Kidney epithelial cell (primary cell): Measurements from ENCODE around the gene ST8SIA6. TPM values are rescaled to one million over a fixed set of nuclear protein-coding genes. Genes with fewer than 3 reads are reported as not detected.

Source experiments
- DNase-seq: peaks from one replicate; pipeline ENCODE4 v3.0.0-alpha.2; 2010; ENCODE audit warnings: low read depth
- H3K27me3 ChIP-seq: 2 replicates; pipeline ENCODE4 v1.6.0; 2011; ENCODE audit warnings: low read length; ENCODE audit not compliant: control insufficient read depth, insufficient read depth
- H3K36me3 ChIP-seq: 2 replicates; pipeline ENCODE4 v1.5.1; 2011; ENCODE audit warnings: low read length; ENCODE audit not compliant: control insufficient read depth, insufficient read depth
- H3K4me3 ChIP-seq: 2 replicates; pipeline ENCODE4 v1.5.1; 2011; ENCODE audit warnings: low read depth, mild to moderate bottlenecking, control low read depth, low read length
- total RNA-seq: library from RNA; depleted of rRNA; stranded (reverse); fragments of >200 nt; gene quantifications from 2 replicates; pipeline ENCODE4 v1.2.3, GENCODE V29; 2015
- TF ChIP-seq, protein P1 (sequence below): IDR thresholded peaks from 2 replicates; pipeline ENCODE4 v1.5.1; 2011; ENCODE audit warnings: mild to moderate bottlenecking, moderate library complexity, low read length, control low read depth, inconsistent platforms; ENCODE audit not compliant: insufficient read depth, poor library complexity, severe bottlenecking

ST8SIA6 gene
- total RNA-seq, 1 donor from 2014 or later: not detected

- H3K36me3 ChIP-seq: no peaks in the 10 kb centered on the region
- TF ChIP-seq, protein P1, sequence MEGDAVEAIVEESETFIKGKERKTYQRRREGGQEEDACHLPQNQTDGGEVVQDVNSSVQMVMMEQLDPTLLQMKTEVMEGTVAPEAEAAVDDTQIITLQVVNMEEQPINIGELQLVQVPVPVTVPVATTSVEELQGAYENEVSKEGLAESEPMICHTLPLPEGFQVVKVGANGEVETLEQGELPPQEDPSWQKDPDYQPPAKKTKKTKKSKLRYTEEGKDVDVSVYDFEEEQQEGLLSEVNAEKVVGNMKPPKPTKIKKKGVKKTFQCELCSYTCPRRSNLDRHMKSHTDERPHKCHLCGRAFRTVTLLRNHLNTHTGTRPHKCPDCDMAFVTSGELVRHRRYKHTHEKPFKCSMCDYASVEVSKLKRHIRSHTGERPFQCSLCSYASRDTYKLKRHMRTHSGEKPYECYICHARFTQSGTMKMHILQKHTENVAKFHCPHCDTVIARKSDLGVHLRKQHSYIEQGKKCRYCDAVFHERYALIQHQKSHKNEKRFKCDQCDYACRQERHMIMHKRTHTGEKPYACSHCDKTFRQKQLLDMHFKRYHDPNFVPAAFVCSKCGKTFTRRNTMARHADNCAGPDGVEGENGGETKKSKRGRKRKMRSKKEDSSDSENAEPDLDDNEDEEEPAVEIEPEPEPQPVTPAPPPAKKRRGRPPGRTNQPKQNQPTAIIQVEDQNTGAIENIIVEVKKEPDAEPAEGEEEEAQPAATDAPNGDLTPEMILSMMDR: no peak
- DNase-seq: no peak
- no peak overlapping the region for H3K4me3 ChIP-seq
- H3K27me3 ChIP-seq: no peaks in the 10 kb centered on the region
Observed at GRCh38 chr10:17396004-17396403, 58.4 kb downstream of the ST8SIA6 start.

DNA sequence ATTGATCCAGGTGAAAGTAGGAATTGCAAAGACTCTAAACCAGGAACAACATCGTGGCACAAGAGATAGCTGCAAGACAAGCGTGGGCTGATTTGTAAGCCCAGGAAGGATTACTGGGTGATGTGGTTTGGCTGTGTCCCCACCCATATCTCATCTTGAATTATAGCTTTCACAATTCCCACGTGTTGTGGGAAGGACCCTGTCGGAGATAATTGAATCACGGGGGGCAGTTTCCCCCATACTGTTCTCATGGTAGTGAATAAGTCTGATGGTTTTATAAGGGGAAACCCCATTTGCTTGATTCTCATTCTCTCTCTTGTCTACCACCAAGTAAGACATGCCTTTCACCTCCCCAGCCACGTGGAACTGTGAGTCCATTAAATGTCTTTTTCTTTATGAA lies 59.5 kb downstream of the ST8SIA6 start:
- H3K27me3 ChIP-seq: no peaks in the 10 kb centered on the region
- no peak for DNase-seq
- no peak overlapping the region for H3K4me3 ChIP-seq
- TF ChIP-seq, protein P1: no peak
- no peaks in the 10 kb centered on the region for H3K36me3 ChIP-seq

- TF ChIP-seq, protein P1: no peak
- Histone ChIP-seq H3K4me3 (no peak overlapping the region), H3K36me3 (no peaks in the 10 kb centered on the region), H3K27me3 (no peaks in the 10 kb centered on the region)
- DNase-seq: no peak
Observed at GRCh38 chr10:17387861-17388503, 66.4 kb downstream of the ST8SIA6 start.

- H3K36me3 ChIP-seq: no peaks in the 10 kb centered on the region
- TF ChIP-seq, protein P1: no peak
- no peak for DNase-seq
- no peaks in the 10 kb centered on the region for H3K27me3 ChIP-seq
- H3K4me3 ChIP-seq: no peak overlapping the region
Observed at GRCh38 chr10:17386616-17387075, 67.7 kb downstream of the ST8SIA6 start.

DNA sequence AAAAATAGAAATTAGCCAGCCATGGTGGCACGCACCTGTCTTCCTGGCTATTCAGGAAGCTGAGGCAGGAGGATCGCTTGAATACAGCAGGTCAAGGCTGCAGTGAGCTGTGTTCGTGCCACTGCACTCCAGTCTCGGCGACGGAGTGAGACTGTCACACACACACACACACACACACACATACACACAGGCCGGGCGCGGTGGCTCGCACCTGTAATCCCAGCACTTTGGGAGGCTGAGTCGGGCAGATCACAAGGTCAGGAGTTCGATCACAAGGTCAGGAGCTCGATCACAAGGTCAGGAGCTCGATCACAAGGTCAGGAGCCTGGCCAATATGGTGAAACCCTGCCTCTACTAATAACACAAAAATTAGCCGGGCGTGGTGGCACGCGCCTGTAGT lies 68.4 kb downstream of the ST8SIA6 start:
- no peak overlapping the region for H3K4me3 ChIP-seq
- no peaks in the 10 kb centered on the region for H3K27me3 ChIP-seq
- no peaks in the 10 kb centered on the region for H3K36me3 ChIP-seq
- DNase-seq: no peak
- TF ChIP-seq, protein P1: no peak

- no peak for DNase-seq
- Histone ChIP-seq H3K4me3 (no peak overlapping the region), H3K27me3 (no peaks in the 10 kb centered on the region), H3K36me3 (no peaks in the 10 kb centered on the region)
- TF ChIP-seq, protein P1: no peak
Observed at GRCh38 chr10:17385066-17385465, 69.3 kb downstream of the ST8SIA6 start.
